Neural cell (in vitro differentiated cells): Measurements from ENCODE around the gene PRKCE. TPM values are rescaled to one million over a fixed set of nuclear protein-coding genes. Genes with fewer than 3 reads are reported as not detected.

Experiments used
- H2AFZ ChIP-seq: fragments of 200-600, 300-800 bp; sonication (generic), shearing (Covaris generic); 2 replicates; pipeline ENCODE4 v1.6.0; 2014; ENCODE audit warnings: low read depth, mild to moderate bottlenecking, antibody characterized with exemption, low read length, moderate library complexity
- H3F3A ChIP-seq: fragments of 200-600 bp; shearing (Covaris generic); 2 replicates; pipeline ENCODE4 v1.6.1; 2016; ENCODE audit warnings: mild to moderate bottlenecking, moderate library complexity, mixed read lengths, antibody characterized with exemption, low read length; ENCODE audit not compliant: insufficient read depth, poor library complexity, severe bottlenecking
- H3K27ac ChIP-seq: fragments of 200-600, 300-800 bp; sonication (generic), shearing (Covaris generic); 2 replicates; pipeline ENCODE4 v1.5.1; 2014; ENCODE audit warnings: mild to moderate bottlenecking, low read length, moderate library complexity
- H3K27me3 ChIP-seq: fragments of 300-800, 200-600 bp; sonication (generic), shearing (Covaris generic); 2 replicates; pipeline ENCODE4 v1.6.0; 2014; ENCODE audit warnings: mild to moderate bottlenecking, low read depth, low read length, moderate library complexity; ENCODE audit not compliant: insufficient read depth
- H3K36me3 ChIP-seq: fragments of 300-800, 200-600 bp; sonication (generic), shearing (Covaris generic); 2 replicates; pipeline ENCODE4 v1.5.1; 2014; ENCODE audit warnings: mild to moderate bottlenecking, antibody characterized with exemption, low read length, moderate library complexity; ENCODE audit not compliant: insufficient read depth
- H3K4me2 ChIP-seq: fragments of 300-800, 200-600 bp; sonication (generic), shearing (Covaris generic); 2 replicates; pipeline ENCODE4 v1.6.0; 2014; ENCODE audit warnings: mild to moderate bottlenecking, low read length
- H3K4me3 ChIP-seq: fragments of 300-800, 200-600 bp; sonication (generic), shearing (Covaris generic); 2 replicates; pipeline ENCODE4 v1.5.1; 2014; ENCODE audit warnings: mild to moderate bottlenecking, low read length, moderate library complexity
- H3K79me2 ChIP-seq: fragments of 200-600 bp; shearing (Covaris generic); replicated peaks from 2 replicates; pipeline ENCODE4 v1.6.0; 2014; ENCODE audit warnings: mild to moderate bottlenecking, low read length, moderate library complexity; ENCODE audit not compliant: insufficient read depth
- H3K9ac ChIP-seq: fragments of 300-800, 200-600 bp; sonication (generic), shearing (Covaris generic); 2 replicates; pipeline ENCODE4 v1.6.1; 2016; ENCODE audit warnings: mild to moderate bottlenecking, low read length, mixed read lengths
- H3K9me2 ChIP-seq: fragments of 200-600 bp; shearing (Covaris generic); 2 replicates; pipeline ENCODE4 v1.6.1; 2016; ENCODE audit warnings: mild to moderate bottlenecking, low read length, mixed read lengths; ENCODE audit not compliant: insufficient read depth
- H3K9me3 ChIP-seq: fragments of 200-600, 300-800 bp; sonication (generic), shearing (Covaris generic); 2 replicates; pipeline ENCODE4 v1.6.1; 2016; ENCODE audit warnings: mild to moderate bottlenecking, mixed run types, low read length, moderate library complexity, mixed read lengths
- H4K20me1 ChIP-seq: fragments of 200-600 bp; shearing (Covaris generic); 2 replicates; pipeline ENCODE4 v1.6.1; 2016; ENCODE audit warnings: mild to moderate bottlenecking, mixed run types; ENCODE audit not compliant: insufficient read depth
- EP300 ChIP-seq: fragments of 450-650 bp; conservative IDR thresholded peaks from 2 replicates; pipeline ENCODE4 v1.6.1; 2014; ENCODE audit warnings: antibody characterized with exemption, mild to moderate bottlenecking, moderate library complexity; ENCODE audit not compliant: poor library complexity, severe bottlenecking
- EZH2 ChIP-seq: fragments of 200-600, 300-800 bp; shearing (Covaris generic), sonication (generic); IDR thresholded peaks from 2 replicates; pipeline ENCODE4 v1.6.1; 2014; ENCODE audit warnings: antibody characterized with exemption, low read length, borderline replicate concordance, mild to moderate bottlenecking; ENCODE audit not compliant: insufficient read depth, poor library complexity, severe bottlenecking
- MXI1 ChIP-seq: fragments of 450-650 bp; conservative IDR thresholded peaks from 2 replicates; pipeline ENCODE4 v1.6.1; 2014; ENCODE audit warnings: antibody characterized with exemption, mild to moderate bottlenecking; ENCODE audit not compliant: poor library complexity, severe bottlenecking
- POLR2AphosphoS5 ChIP-seq: IDR thresholded peaks from 2 replicates; pipeline ENCODE4 v1.6.1; 2012
- RAD21 ChIP-seq: fragments of 450-650 bp; conservative IDR thresholded peaks from 2 replicates; pipeline ENCODE4 v1.6.1; 2014; ENCODE audit warnings: antibody characterized with exemption, mild to moderate bottlenecking, moderate library complexity
- SMC3 ChIP-seq: fragments of 450-650 bp; conservative IDR thresholded peaks from 2 replicates; pipeline ENCODE4 v1.6.1; 2014; ENCODE audit warnings: antibody characterized with exemption, mild to moderate bottlenecking, moderate library complexity; ENCODE audit not compliant: poor library complexity
- TAF1 ChIP-seq: IDR thresholded peaks from 2 replicates; pipeline ENCODE4 v1.6.1; 2012; ENCODE audit warnings: low read depth
- polyA plus RNA-seq: library from polyadenylated mRNA; depleted of rRNA; stranded (reverse); fragments of >200 nt; gene quantifications from 2 replicates; pipeline ENCODE4 v1.2.3, GENCODE V29; 2014
- TF ChIP-seq, protein P1 (sequence below): fragments of 450-650 bp; IDR thresholded peaks from 2 replicates; pipeline ENCODE4 v1.5.1; 2014; ENCODE audit warnings: antibody characterized with exemption, mild to moderate bottlenecking, moderate library complexity; ENCODE audit not compliant: poor library complexity, severe bottlenecking
- TF ChIP-seq, protein P2 (sequence below): IDR thresholded peaks from 2 replicates; pipeline ENCODE4 v1.6.1; 2012; ENCODE audit warnings: borderline replicate concordance

The PRKCE gene
- polyA plus RNA-seq, 1 donor from 2014 or later = 5.4 TPM

DNA sequence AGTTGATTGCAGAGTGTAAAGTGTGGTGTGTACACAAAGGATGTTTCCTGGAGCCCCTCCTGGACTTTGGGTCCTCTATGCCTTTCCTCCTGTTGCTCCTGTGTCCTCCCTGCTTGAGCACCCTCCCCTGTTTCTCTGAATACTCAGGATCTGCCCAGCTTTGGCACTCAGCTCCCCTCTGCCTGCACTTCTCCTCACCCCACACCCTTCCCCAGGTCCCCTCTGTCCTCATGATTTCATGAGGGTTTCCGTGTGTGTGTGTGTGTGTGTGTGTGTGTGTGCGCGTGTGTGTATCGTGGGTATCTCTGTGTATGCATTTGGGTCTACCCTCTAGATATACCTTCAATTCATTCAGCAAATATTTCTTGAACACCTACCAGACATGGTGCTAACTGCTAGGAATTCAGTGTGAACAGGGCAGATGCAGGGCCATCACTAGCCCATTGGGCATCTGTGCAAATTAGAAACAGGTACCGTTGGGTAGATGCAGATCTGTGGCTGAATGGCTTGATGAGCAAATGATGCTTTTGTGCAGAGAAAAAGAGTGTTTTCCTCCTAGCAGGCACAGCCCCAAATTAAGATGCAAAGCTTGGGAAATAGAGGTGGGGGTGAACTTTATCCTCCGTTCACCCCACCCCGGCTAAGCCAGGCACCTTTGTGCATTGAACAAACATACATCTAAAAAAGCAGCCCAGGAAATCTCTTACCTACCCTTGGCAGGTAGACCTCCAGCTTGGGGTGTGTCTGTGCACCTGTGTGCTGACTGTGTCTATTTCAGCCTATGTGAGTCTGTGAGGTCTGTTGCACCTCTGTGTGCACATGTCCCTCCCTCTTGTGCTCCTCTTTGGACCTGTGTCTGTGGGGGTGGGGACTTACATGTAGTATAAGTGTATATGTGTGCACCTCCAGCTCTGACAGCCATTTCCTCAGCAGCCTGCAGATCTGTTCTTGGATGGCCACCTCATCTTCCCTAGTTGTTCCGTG, 585.7 kb downstream of the PRKCE start:
- no peak overlapping the region for H3K4me2 ChIP-seq
- H3K79me2 ChIP-seq = no peaks in the 10 kb centered on the region
- TF ChIP-seq EZH2 (no peak), RAD21 (no peak), SMC3 (no peak), POLR2AphosphoS5 (no peak), MXI1 (no peak), EP300 (no peak), TAF1 (no peak)
- TF ChIP-seq, protein P1, sequence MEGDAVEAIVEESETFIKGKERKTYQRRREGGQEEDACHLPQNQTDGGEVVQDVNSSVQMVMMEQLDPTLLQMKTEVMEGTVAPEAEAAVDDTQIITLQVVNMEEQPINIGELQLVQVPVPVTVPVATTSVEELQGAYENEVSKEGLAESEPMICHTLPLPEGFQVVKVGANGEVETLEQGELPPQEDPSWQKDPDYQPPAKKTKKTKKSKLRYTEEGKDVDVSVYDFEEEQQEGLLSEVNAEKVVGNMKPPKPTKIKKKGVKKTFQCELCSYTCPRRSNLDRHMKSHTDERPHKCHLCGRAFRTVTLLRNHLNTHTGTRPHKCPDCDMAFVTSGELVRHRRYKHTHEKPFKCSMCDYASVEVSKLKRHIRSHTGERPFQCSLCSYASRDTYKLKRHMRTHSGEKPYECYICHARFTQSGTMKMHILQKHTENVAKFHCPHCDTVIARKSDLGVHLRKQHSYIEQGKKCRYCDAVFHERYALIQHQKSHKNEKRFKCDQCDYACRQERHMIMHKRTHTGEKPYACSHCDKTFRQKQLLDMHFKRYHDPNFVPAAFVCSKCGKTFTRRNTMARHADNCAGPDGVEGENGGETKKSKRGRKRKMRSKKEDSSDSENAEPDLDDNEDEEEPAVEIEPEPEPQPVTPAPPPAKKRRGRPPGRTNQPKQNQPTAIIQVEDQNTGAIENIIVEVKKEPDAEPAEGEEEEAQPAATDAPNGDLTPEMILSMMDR = no peak
- TF ChIP-seq, protein P2, sequence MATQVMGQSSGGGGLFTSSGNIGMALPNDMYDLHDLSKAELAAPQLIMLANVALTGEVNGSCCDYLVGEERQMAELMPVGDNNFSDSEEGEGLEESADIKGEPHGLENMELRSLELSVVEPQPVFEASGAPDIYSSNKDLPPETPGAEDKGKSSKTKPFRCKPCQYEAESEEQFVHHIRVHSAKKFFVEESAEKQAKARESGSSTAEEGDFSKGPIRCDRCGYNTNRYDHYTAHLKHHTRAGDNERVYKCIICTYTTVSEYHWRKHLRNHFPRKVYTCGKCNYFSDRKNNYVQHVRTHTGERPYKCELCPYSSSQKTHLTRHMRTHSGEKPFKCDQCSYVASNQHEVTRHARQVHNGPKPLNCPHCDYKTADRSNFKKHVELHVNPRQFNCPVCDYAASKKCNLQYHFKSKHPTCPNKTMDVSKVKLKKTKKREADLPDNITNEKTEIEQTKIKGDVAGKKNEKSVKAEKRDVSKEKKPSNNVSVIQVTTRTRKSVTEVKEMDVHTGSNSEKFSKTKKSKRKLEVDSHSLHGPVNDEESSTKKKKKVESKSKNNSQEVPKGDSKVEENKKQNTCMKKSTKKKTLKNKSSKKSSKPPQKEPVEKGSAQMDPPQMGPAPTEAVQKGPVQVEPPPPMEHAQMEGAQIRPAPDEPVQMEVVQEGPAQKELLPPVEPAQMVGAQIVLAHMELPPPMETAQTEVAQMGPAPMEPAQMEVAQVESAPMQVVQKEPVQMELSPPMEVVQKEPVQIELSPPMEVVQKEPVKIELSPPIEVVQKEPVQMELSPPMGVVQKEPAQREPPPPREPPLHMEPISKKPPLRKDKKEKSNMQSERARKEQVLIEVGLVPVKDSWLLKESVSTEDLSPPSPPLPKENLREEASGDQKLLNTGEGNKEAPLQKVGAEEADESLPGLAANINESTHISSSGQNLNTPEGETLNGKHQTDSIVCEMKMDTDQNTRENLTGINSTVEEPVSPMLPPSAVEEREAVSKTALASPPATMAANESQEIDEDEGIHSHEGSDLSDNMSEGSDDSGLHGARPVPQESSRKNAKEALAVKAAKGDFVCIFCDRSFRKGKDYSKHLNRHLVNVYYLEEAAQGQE = no peak
- no peak overlapping the region for H3K4me3 ChIP-seq
- H3F3A ChIP-seq = no peaks in the 10 kb centered on the region
- no peaks in the 10 kb centered on the region for H4K20me1 ChIP-seq
- no peaks in the 10 kb centered on the region for H3K36me3 ChIP-seq
- no peak overlapping the region for H3K27ac ChIP-seq
- H3K9me2 ChIP-seq = no peaks in the 10 kb centered on the region
- H3K9me3 ChIP-seq = no peaks in the 10 kb centered on the region
- H3K9ac ChIP-seq = no peak overlapping the region
- no peaks in the 10 kb centered on the region for H3K27me3 ChIP-seq
- no peak overlapping the region for H2AFZ ChIP-seq

Other genes with a start within 250 kb of the PRKCE start
- gene SRBD1, start 40.4 kb upstream of the PRKCE start, polyA plus RNA-seq = 3.7 and 5.3 TPM in 2 replicates